ENCODE results near the gene ITIH1.

Gene ITIH1

GRCh38 chr3:52770496-52771333 lies 6.7 kb upstream of the ITIH1 start, which contains the start of gene NEK4:
TSS of gene NEK4 (minus strand) at chr3:52770940. CDS start at chr3:52770746, 194 bp downstream.
- DNase-seq (ENCODE audit: insufficient read length, low spot score) (peak; percentile 64), FAIRE-seq (no peak)
- TF ChIP-seq CTCF (IDR thresholded peaks at IDR 0.05; ENCODE audit: insufficient read depth, missing control alignments) = no peak

GRCh38 chr3:52771334-52771681 lies 6.1 kb upstream of the ITIH1 start:
- DNase-seq (ENCODE audit: insufficient read length, low spot score) (no peak), FAIRE-seq (no peak)
- no peak for TF ChIP-seq CTCF (IDR thresholded peaks at IDR 0.05; ENCODE audit: insufficient read depth, missing control alignments)

GRCh38 chr3:52771702-52772101 lies 5.7 kb upstream of the ITIH1 start:
- FAIRE-seq (no peak), DNase-seq (ENCODE audit: insufficient read length, low spot score) (no peak)
- no peak for TF ChIP-seq CTCF (IDR thresholded peaks at IDR 0.05; ENCODE audit: insufficient read depth, missing control alignments)

GRCh38 chr3:52773361-52774065 lies 3.9 kb upstream of the ITIH1 start:
- DNase-seq (ENCODE audit: insufficient read length, low spot score) (no peak), FAIRE-seq (no peak)
- TF ChIP-seq CTCF (IDR thresholded peaks at IDR 0.05; ENCODE audit: insufficient read depth, missing control alignments) = no peak

GRCh38 chr3:52774066-52774713 lies 3.2 kb upstream of the ITIH1 start:
- FAIRE-seq (no peak), DNase-seq (ENCODE audit: insufficient read length, low spot score) (no peak)
- TF ChIP-seq CTCF (IDR thresholded peaks at IDR 0.05; ENCODE audit: insufficient read depth, missing control alignments) = no peak

- no peak for FAIRE-seq
- no peak for DNase-seq (ENCODE audit: insufficient read length, low spot score)
Observed at GRCh38 chr3:52774901-52775864, 2.2 kb upstream of the ITIH1 start.

More at GRCh38 chr3:52774901-52775864, 2.2 kb upstream of the ITIH1 start:
- TF ChIP-seq CTCF (IDR thresholded peaks at IDR 0.05; ENCODE audit: insufficient read depth, missing control alignments) = no peak

All from D721Med (cell line).